Stimulated activated CD8-positive, alpha-beta memory T cell treated with anti-CD3 and anti-CD28 coated beads, Interleukin-15, amount 100 ng/mL, for 48 hours (primary cell): Measurements from ENCODE around the gene ITPK1.

Experiments used
- DNase-seq, 2 donors: peaks; one replicate each; pipeline ENCODE4 v3.0.0-alpha.2; 2020; ENCODE audit warnings: low read depth in 2 of 2

ITPK1 gene

GRCh38 chr14:93010522-93011140 lies 105.1 kb downstream of the ITPK1 start:
- no peak for DNase-seq

DNA sequence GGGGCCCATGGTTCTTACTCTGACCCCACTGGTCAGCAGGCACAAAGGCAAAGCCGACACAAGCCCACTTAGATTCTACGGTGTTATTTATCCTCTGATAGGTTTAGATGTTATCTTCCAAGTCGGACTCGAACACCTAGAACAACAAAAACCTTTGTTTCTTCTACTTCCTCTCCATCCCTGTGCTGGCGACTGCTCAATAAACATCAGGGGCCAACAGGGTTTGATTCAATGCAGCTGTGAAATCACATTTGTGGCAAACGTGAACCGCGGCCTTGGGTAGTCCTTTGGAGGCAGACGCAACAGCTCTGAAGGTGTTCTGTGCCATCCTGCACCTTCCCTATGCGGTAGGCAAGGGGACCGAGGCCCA lies 105.6 kb downstream of the ITPK1 start:
- no peak for DNase-seq

GRCh38 chr14:93009471-93010129 lies 106.1 kb downstream of the ITPK1 start:
- DNase-seq = no peak

- DNase-seq = no peak
These were observed 107.3 kb downstream of the ITPK1 start for GRCh38 chr14:93008381-93008780.

GRCh38 chr14:93007225-93007997 lies 108.3 kb downstream of the ITPK1 start:
- DNase-seq = no peak

DNA sequence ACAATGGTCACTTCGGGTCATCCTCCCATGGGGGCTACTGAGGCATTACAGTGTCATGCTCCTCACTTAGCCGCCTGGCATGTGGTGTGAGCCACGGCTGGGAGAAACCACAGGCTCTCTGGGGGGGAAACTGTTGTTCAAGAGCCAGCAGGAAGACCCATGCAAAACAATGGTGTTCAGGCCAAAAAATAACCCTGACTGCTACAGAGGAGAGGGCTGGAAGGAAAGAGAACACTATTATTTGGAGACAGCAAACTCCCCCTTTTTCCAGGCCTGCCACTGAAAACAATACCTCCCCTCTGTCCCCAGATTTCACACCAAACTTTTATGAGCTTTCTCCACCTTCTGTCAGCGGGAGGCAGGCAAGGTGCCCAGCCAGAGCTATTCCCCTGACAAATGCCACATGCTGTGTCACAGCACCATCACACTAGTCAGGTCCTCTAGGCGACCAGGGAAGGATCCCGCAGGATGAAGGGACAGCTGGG lies 109.1 kb downstream of the ITPK1 start:
- no peak for DNase-seq

DNA sequence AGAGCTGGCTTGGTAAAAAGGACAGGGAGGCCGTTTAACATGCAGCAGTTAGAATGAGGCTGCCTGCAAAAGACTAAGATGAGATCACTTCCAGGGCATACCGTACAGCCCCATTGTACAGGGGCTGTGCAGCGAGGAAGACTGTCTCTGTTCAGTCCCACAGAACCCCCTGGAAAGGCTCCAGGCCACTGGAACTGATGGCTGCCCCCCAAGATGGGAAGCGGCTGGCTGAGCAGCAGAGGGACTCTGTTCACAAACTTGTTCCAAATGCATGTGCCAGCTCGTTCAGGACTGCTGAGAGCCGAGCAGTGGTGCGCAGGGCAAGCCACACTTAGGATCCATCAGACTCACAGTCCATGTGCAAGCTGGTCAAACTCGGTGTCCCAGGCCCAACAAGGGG lies 109.9 kb downstream of the ITPK1 start:
- DNase-seq = no peak

- DNase-seq = no peak
These were observed 110.5 kb downstream of the ITPK1 start for GRCh38 chr14:93005135-93005813.

GRCh38 chr14:93004699-93005082 lies 111.0 kb downstream of the ITPK1 start:
- DNase-seq = no peak

GRCh38 chr14:93003945-93004698 lies 111.6 kb downstream of the ITPK1 start:
- no peak for DNase-seq

- no peak for DNase-seq
These were observed 112.8 kb downstream of the ITPK1 start for GRCh38 chr14:93002851-93003298.

- DNase-seq = no peak
These were observed 113.7 kb downstream of the ITPK1 start for GRCh38 chr14:93002049-93002448.

DNA sequence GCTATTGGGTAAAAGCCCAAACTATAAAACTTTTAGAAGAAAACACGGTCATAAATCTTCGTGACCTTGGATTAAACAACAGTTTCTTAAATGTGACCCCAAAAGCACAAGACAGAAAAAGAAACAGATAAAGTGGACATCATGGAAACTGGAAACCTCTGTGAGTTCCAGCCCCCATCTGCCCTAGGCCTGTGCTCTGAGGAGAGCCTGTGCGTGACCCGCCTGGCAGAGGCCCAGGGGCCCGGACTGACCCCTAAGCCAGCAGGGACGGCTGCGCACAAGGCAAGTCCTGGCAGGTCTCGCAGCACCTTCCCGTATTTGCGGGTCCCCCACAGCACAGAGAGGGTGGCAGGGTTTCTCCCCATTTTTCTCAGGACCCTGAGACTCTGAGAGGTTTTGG lies 116.8 kb downstream of the ITPK1 start:
- no peak for DNase-seq

DNA sequence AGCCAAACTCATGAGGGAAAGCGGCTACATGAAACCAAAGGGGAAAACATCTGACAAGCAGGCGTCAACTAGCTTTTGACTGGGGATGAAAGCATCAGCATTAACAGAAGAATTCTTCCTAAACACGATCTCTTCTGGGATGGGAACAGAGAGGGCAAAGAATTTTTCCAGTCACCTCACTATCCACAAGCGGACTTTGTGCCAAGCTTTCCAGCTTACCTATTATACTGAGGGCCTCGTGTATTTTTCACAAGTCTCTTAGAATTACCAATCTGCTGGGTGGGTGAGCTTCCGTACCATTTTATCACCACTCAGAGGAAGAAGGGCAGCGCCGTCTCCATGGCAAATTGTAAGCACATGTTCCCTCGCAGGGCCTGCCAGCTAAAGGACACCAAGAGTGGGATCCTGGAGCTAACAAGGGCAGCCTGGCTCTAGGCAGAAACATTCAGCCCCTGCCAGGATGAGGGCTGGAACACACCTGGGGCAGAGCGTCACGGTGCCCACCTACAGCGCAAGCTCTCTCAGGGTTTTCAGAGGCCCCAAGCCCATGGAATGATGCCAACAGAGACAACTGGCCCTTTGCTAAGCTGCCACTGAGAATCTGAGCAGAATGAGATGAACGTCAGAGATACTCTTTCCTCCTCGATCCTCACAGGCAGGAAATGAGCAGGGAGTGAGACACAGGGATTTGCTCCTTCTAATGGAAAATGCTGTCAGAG lies 118.2 kb downstream of the ITPK1 start:
- no peak for DNase-seq

DNA sequence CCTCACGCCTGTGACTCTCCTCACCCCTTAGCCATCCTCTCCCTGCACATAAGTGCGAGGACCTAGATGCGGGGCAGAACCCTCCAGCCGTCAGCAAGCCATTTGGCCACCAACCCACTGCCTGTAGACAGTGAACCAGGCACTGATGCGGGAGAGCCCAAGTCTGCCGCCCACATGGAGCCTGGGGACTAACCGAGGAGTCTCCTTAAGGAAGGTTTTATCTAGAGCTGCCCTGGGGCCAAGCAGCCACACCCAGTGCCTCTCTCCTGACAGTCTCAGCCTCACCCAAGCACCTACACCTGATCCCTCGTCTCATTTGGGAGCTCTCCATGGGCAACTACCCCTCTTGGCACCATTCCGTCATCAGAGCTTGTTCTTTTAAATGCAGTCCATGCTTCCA lies 120.1 kb downstream of the ITPK1 start:
- no peak for DNase-seq

- DNase-seq = no peak
These were observed 120.8 kb downstream of the ITPK1 start for GRCh38 chr14:92994942-92995341.

- no peak for DNase-seq
These were observed 121.5 kb downstream of the ITPK1 start for GRCh38 chr14:92994131-92994676.

DNA sequence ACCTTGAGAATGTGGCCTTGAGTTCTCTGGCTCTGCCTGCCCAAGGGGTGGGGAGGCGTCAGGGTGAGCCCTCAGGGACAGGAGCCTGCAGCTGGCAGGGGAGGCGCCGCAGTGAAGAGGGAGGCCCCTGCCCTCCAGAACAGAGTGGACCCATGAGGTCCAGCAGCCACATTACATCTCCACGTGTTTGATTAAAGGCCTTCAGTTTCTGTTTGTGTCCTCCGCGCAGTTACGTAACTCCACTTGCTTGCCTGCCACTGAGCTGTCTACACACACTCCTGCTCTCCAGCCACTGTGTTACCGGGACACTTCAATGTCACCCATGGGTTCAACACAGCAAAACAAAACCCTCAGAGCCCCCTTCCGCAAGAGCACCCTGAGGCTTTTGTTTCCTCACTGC lies 122.4 kb downstream of the ITPK1 start:
- no peak for DNase-seq

DNA sequence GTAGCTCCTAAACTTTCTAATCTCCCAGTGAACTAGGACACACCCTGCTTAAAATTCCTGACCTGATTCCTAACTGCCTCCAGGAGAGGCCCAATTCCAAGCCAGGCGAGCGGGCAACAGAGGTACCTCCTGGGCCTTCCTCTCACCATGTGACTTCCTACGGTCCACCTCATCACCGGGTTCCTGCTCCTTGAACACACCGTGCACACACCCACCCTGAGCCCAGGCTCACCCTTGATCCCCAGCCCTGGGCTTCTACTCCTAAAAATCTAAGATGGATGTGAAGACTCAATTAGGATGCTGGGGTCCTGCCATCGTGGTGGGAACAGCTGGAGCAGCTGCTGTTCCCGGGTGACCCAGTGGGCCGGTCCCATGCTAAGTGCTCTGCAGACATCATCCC lies 124.2 kb downstream of the ITPK1 start:
- no peak for DNase-seq
